Activated B cell treated with CpG ODN at 0.5 μM for 24 hours (primary cell): ENCODE results near the gene CCL16. TPM values are rescaled to one million over a fixed set of nuclear protein-coding genes. Genes with fewer than 3 reads are reported as not detected.

ENCODE experiments used
- total RNA-seq: library from RNA; stranded (reverse); gene quantifications from 2 replicates; pipeline ENCODE4 v1.2.3, GENCODE V29; 2022

The CCL16 gene
- total RNA-seq, 1 donor from 2014 or later, result not detected

Other genes starting within 250 kb of the CCL16 start
- gene RASL10B, start 249.9 kb downstream of the CCL16 start, total RNA-seq, result 0.31 and 0.32 TPM in 2 replicates
- gene GAS2L2, start 228.3 kb downstream of the CCL16 start, total RNA-seq, result not detected in 2 replicates
- gene C17orf50, start 220.6 kb downstream of the CCL16 start, total RNA-seq, result not detected in 2 replicates
- gene MMP28, start 185.9 kb downstream of the CCL16 start, total RNA-seq, result 0.59 TPM in 1 of 2 replicates, not detected in the other
- 224 and 243 TPM in 2 replicates for gene TAF15, start 172.0 kb downstream of the CCL16 start, total RNA-seq
- gene HEATR9, start 112.6 kb downstream of the CCL16 start, total RNA-seq, result not detected in 2 replicates
- gene CCL5, start 101.1 kb downstream of the CCL16 start, total RNA-seq, result 3.3 and 3.4 TPM in 2 replicates
- not detected in 2 replicates for gene RDM1, start 50.7 kb downstream of the CCL16 start, total RNA-seq
- not detected in 2 replicates for gene LYZL6, start 37.8 kb downstream of the CCL16 start, total RNA-seq
- gene CCL14, start 5.2 kb upstream of the CCL16 start, total RNA-seq, result not detected in 2 replicates
- not detected in 2 replicates for gene CCL15, start 20.1 kb upstream of the CCL16 start, total RNA-seq
- gene CCL23, start 36.5 kb upstream of the CCL16 start, total RNA-seq, result not detected in 2 replicates
- not detected in 2 replicates for gene CCL18, start 82.8 kb upstream of the CCL16 start, total RNA-seq
- 74.4 and 74.5 TPM in 2 replicates for gene CCL3, start 108.6 kb upstream of the CCL16 start, total RNA-seq
- 68.8 and 82.1 TPM in 2 replicates for gene CCL4, start 122.3 kb upstream of the CCL16 start, total RNA-seq
- 8.3 and 12.8 TPM in 2 replicates for gene TBC1D3B, start 195.1 kb upstream of the CCL16 start, total RNA-seq
- 7.3 and 9.5 TPM in 2 replicates for gene CCL3L1, start 215.3 kb upstream of the CCL16 start, total RNA-seq
- gene CCL4L2, start 229.6 kb upstream of the CCL16 start, total RNA-seq, result 16.3 and 18.7 TPM in 2 replicates